Chondrocyte (in vitro differentiated cells): ENCODE measurements around the gene PDZD4. TPM values are rescaled to one million over a fixed set of nuclear protein-coding genes. Genes with fewer than 3 reads are reported as not detected.
A peak's percentile ranks its signal among the peaks of the same experiment; 100 is the strongest.

Experiments used
- DNase-seq: peaks from one replicate; pipeline ENCODE4 v3.0.0; 2021; ENCODE audit warnings: mixed read lengths, low spot score
- H3K27ac Mint-ChIP-seq: one replicate; pipeline ENCODE4 v1.8.0; 2021; ENCODE audit warnings: mild to moderate bottlenecking, moderate library complexity, mixed read lengths; ENCODE audit not compliant: unreplicated experiment
- H3K27me3 Mint-ChIP-seq: 2 replicates; pipeline ENCODE4 v1.8.0; 2021; ENCODE audit warnings: low read depth, mixed read lengths
- H3K36me3 Mint-ChIP-seq: 2 replicates; pipeline ENCODE4 v1.8.0; 2021; ENCODE audit warnings: low read depth, mixed read lengths
- H3K4me1 Mint-ChIP-seq: 2 replicates; pipeline ENCODE4 v1.8.0; 2021; ENCODE audit warnings: low read depth, mild to moderate bottlenecking, mixed read lengths
- H3K4me3 Mint-ChIP-seq: one replicate; pipeline ENCODE4 v1.8.0; 2021; ENCODE audit warnings: mild to moderate bottlenecking, moderate library complexity, mixed read lengths; ENCODE audit not compliant: unreplicated experiment
- H3K9me3 Mint-ChIP-seq: 2 replicates; pipeline ENCODE4 v1.8.0; 2021; ENCODE audit warnings: low read depth, mixed read lengths
- total RNA-seq: library from RNA; stranded (reverse); gene quantifications from 3 replicates; pipeline ENCODE4 v1.2.1, GENCODE V29; 2021
- TF ChIP-seq, protein P1 (sequence below): fragments of 200-600 bp; sonication (generic); IDR thresholded peaks from 2 replicates; pipeline ENCODE4 v1.5.0; 2021; ENCODE audit warnings: antibody characterized with exemption, mild to moderate bottlenecking, moderate library complexity

Gene PDZD4
- total RNA-seq, 1 donor from 2014 or later = 24.8 TPM

DNA sequence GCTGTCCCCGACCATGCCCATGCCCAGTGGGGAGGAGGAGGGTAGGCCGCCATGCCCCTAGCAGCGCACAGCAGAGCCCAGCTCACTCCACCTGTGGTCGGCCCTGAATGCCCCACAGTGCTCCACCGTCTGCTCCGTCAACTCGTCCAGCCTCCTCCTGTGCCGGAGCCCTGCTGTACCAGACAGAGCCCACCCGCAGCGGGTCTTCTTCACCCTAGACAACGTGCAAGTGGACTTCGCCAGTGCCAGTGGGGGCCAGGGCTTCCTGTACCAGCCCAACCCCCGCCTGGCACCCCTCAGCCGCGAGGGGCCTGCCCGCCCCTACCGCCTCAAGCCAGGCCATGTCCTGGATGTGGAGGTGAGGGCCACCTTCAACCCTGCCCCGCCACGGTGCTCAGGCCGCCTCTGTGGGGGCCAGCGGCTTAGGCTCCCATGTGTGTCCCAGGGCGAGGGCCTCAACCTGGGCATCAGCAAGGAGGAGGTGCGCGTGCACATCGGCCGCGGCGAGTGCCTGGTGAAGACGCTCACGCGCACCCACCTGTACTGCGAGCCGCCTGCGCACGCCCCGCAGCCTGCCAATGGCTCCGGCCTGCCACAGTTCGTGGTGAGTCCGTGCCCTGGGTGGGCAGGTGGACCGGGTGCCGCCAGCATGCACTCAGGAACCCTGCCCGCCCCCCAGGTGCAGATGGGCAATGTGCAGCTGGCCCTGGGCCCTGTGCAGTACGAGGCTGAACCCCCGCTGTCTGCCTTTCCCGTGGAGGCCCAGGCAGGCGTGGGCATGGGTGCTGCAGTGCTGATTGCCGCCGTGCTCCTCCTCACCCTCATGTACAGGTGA is 56.4 kb downstream of the PDZD4 start:
- Mint-ChIP-seq H3K27ac (no peak overlapping the region), H3K9me3 (no peaks in the 10 kb centered on the region)

DNA sequence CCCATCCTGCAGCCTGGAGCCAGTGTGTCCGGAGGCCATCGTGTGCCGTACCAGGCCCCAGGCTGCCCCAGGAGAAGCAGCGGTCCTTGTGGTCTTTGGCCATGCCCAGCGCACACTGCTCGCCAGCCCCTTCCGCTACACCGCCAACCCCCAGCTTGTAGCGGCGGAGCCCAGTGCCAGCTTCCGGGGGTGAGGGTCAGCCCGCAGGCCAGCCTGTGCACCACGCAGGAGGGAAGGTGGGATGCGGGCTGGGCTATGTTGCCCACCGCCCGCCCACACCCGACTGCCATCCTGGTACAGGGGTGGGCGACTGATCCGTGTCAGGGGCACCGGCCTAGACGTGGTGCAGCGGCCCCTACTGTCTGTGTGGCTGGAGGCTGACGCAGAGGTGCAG is 57.1 kb downstream of the PDZD4 start:
- peak; percentile 93 for DNase-seq
- Mint-ChIP-seq H3K4me3 (no peak overlapping the region), H3K4me1 (no peaks in the 10 kb centered on the region), H3K27me3 (no peaks in the 10 kb centered on the region), H3K36me3 (peaks cover 2% of the 10 kb centered on the region), H3K27ac (no peak overlapping the region), H3K9me3 (no peaks in the 10 kb centered on the region)
- TF ChIP-seq, protein P1, sequence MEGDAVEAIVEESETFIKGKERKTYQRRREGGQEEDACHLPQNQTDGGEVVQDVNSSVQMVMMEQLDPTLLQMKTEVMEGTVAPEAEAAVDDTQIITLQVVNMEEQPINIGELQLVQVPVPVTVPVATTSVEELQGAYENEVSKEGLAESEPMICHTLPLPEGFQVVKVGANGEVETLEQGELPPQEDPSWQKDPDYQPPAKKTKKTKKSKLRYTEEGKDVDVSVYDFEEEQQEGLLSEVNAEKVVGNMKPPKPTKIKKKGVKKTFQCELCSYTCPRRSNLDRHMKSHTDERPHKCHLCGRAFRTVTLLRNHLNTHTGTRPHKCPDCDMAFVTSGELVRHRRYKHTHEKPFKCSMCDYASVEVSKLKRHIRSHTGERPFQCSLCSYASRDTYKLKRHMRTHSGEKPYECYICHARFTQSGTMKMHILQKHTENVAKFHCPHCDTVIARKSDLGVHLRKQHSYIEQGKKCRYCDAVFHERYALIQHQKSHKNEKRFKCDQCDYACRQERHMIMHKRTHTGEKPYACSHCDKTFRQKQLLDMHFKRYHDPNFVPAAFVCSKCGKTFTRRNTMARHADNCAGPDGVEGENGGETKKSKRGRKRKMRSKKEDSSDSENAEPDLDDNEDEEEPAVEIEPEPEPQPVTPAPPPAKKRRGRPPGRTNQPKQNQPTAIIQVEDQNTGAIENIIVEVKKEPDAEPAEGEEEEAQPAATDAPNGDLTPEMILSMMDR = no peak

More for the DNA sequence above, 56.4 kb downstream of the PDZD4 start:
- no peaks in the 10 kb centered on the region for H3K4me1 Mint-ChIP-seq
- H3K4me3 Mint-ChIP-seq = no peak overlapping the region
- peak; percentile 94 for DNase-seq
- peaks cover 2% of the 10 kb centered on the region for H3K36me3 Mint-ChIP-seq
- TF ChIP-seq, protein P1 = no peak
- no peaks in the 10 kb centered on the region for H3K27me3 Mint-ChIP-seq

DNA sequence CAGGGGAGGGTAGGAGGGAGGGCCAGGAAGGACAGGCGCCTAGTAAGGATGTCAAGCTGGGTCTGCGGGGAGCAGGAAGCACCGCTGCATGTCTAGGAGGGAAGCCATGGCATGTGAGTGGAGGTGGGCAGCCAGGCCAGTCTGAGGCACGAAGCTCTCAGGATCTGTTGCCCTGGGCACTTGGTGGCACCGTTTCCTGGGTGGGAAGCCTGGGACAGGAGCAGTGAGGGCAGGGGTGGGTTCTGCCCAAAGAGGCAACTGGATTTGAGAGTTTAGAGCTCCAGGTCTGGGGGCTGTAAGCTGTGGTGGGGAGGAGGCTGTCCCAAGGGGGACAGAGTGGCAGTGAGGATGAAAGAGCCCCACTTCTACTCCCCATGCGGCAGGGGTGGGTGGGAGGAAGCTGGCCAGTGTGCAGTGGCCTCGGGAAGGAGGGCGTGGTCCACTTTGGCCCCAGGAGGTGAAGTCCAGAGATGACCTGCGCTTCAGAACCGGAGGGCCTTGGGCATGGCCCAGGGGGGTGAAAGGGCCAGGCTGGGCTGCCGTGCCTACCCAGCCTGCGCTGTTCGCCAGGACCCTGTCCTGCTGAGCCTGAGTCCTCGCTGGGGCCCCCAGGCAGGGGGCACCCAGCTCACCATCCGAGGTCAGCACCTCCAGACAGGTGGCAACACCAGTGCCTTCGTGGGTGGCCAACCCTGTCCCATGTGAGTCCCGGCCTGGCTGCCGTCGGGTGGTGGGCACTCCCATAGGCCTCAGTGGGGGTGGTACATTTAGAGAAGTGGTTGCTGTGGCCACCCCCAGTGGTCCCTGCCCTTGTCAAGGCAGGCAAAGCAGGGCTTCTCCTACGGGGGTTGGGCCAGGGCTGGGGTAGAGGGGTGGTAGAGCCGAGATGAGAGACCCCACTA is 57.8 kb downstream of the PDZD4 start:
- H3K27me3 Mint-ChIP-seq = no peaks in the 10 kb centered on the region
- no peak overlapping the region for H3K4me3 Mint-ChIP-seq
- TF ChIP-seq, protein P1 = no peak
- DNase-seq = peak; percentile 88
- no peak overlapping the region for H3K27ac Mint-ChIP-seq
- no peaks in the 10 kb centered on the region for H3K4me1 Mint-ChIP-seq
- H3K36me3 Mint-ChIP-seq = peaks cover 2% of the 10 kb centered on the region
- H3K9me3 Mint-ChIP-seq = no peaks in the 10 kb centered on the region

DNA sequence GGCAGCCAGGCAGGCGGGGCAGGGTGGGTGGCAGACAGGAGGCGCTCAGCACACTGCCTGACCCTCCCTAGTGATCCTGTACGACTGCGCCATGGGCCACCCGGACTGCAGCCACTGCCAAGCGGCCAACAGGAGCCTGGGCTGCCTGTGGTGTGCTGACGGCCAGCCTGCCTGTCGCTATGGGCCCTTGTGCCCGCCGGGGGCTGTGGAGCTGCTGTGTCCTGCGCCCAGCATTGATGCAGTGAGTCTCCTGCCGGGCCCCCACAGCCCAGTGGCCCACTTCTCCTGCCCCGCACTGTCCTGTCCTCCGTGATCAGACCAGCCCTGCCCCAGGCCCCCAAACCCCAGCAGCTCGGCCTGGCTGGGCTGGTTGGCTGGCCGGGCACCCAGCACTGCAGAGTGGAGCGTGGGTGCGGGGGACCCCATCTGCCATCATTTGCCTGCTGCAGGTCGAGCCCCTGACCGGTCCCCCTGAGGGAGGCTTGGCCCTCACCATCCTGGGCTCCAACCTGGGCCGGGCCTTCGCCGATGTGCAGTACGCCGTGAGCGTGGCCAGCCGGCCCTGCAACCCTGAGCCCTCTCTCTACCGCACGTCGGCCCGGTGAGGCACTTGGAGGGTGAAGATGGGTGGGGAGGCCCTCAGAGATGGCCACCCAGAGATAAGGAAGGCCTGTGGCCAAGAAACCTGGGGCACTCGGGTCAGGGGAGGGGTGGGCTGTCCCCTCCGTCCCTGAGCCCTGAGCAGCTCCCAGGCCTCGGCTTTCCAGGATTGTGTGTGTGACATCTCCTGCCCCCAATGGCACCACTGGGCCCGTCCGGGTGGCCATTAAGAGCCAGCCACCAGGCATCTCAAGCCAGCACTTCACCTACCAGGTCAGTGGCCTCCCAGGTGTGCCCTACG is 58.7 kb downstream of the PDZD4 start:
- TF ChIP-seq, protein P1 = no peak
- H3K27me3 Mint-ChIP-seq = no peaks in the 10 kb centered on the region
- no peak overlapping the region for H3K27ac Mint-ChIP-seq
- no peak overlapping the region for H3K4me3 Mint-ChIP-seq
- H3K9me3 Mint-ChIP-seq = no peaks in the 10 kb centered on the region
- peak; percentile 93 for DNase-seq
- peaks cover 2% of the 10 kb centered on the region for H3K36me3 Mint-ChIP-seq
- peaks cover 3% of the 10 kb centered on the region for H3K4me1 Mint-ChIP-seq
